GM23338 (cell line): ENCODE data around the gene SLC22A4. TPM values are rescaled to one million over a fixed set of nuclear protein-coding genes. Genes with fewer than 3 reads are reported as not detected.

Source experiments
- ATAC-seq: fragments of 200-7000 bp; cut with Tn5 transposase; 3 replicates; pipeline ENCODE4 v1.9.1; 2020
- DNase-seq: peaks from one replicate; pipeline ENCODE4 v3.0.0-alpha.2; 2015; ENCODE audit warnings: low spot score
- H2AFZ ChIP-seq: fragments of 200-600 bp; sonication (generic); 2 replicates; pipeline ENCODE4 v1.8.0; 2016; ENCODE audit warnings: antibody characterized with exemption, mild to moderate bottlenecking, moderate library complexity
- H3F3A ChIP-seq: fragments of 200-600 bp; sonication (generic); replicated peaks from 2 replicates; pipeline ENCODE4 v1.8.0; 2017; ENCODE audit warnings: antibody characterized with exemption, mixed run types, low read depth
- H3K27ac ChIP-seq: fragments of 200-600 bp; sonication (generic); 2 replicates; pipeline ENCODE4 v1.6.1; 2016; ENCODE audit warnings: low read depth
- H3K27me3 ChIP-seq: fragments of 200-600 bp; sonication (generic); 2 replicates; pipeline ENCODE4 v1.8.0; 2016; ENCODE audit warnings: mild to moderate bottlenecking, mixed run types, moderate library complexity; ENCODE audit not compliant: insufficient read depth
- H3K36me3 ChIP-seq: fragments of 200-600 bp; sonication (generic); 2 replicates; pipeline ENCODE4 v1.8.0; 2016; ENCODE audit warnings: mild to moderate bottlenecking; ENCODE audit not compliant: insufficient read depth
- H3K4me1 ChIP-seq: fragments of 200-600 bp; sonication (generic); 2 replicates; pipeline ENCODE4 v1.8.0; 2016; ENCODE audit warnings: mild to moderate bottlenecking, moderate library complexity; ENCODE audit not compliant: insufficient read depth
- H3K4me2 ChIP-seq: fragments of 200-600 bp; sonication (generic); 2 replicates; pipeline ENCODE4 v1.7.1; 2017; ENCODE audit warnings: mixed run types
- H3K4me3 ChIP-seq: fragments of 200-600 bp; sonication (generic); 2 replicates; pipeline ENCODE4 v1.6.1; 2016; ENCODE audit warnings: mixed run types
- H3K79me2 ChIP-seq: fragments of 200-600 bp; sonication (generic); replicated peaks from 2 replicates; pipeline ENCODE4 v1.8.0; 2017; ENCODE audit warnings: mild to moderate bottlenecking; ENCODE audit not compliant: insufficient read depth
- H3K9me2 ChIP-seq: fragments of 200-600 bp; sonication (generic); 2 replicates; pipeline ENCODE4 v1.8.0; 2017; ENCODE audit not compliant: insufficient read depth
- H4K20me1 ChIP-seq: fragments of 200-600 bp; sonication (generic); replicated peaks from 2 replicates; pipeline ENCODE4 v1.8.0; 2017; ENCODE audit warnings: mild to moderate bottlenecking; ENCODE audit not compliant: insufficient read depth
- H3K27ac Mint-ChIP-seq: 2 replicates; pipeline ENCODE4 v1.8.0; 2020; ENCODE audit warnings: inconsistent platforms, mild to moderate bottlenecking, moderate library complexity, mixed read lengths
- H3K27me3 Mint-ChIP-seq: 3 replicates; pipeline ENCODE4 v1.8.0; 2022; ENCODE audit warnings: low read depth, mild to moderate bottlenecking, moderate library complexity, mixed read lengths, inconsistent platforms; ENCODE audit not compliant: insufficient read depth, poor library complexity
- H3K36me3 Mint-ChIP-seq: 3 replicates; pipeline ENCODE4 v1.8.0; 2021; ENCODE audit warnings: low read depth, mild to moderate bottlenecking, inconsistent platforms, moderate library complexity, mixed read lengths
- H3K4me1 Mint-ChIP-seq: 3 replicates; pipeline ENCODE4 v1.8.0; 2020; ENCODE audit warnings: mild to moderate bottlenecking, inconsistent platforms, mixed read lengths
- H3K4me3 Mint-ChIP-seq: 3 replicates; pipeline ENCODE4 v1.8.0; 2021; ENCODE audit warnings: moderate library complexity, mild to moderate bottlenecking, inconsistent platforms, mixed read lengths
- H3K9me3 Mint-ChIP-seq: 3 replicates; pipeline ENCODE4 v1.8.0; 2020; ENCODE audit warnings: moderate library complexity, mild to moderate bottlenecking, inconsistent platforms, mixed read lengths
- CREB1 ChIP-seq: fragments of 250-450 bp; sonication (Bioruptor Pico); IDR thresholded peaks from 2 replicates; pipeline ENCODE4 v1.5.0; 2020; ENCODE audit warnings: low read depth, mild to moderate bottlenecking, moderate library complexity
- CTCF ChIP-seq, 2 experiments: fragments of 200-600 bp in 1 of 2; sonication (generic) in 1 of 2; conservative IDR thresholded peaks; 2 replicates each; pipeline versions ENCODE4 v1.5.1 to v1.6.1; 2016 to 2017; ENCODE audit warnings: antibody characterized with exemption in 2 of 2, low read depth in 2 of 2, mild to moderate bottlenecking in 2 of 2, moderate library complexity in 1 of 2
- EZH2 ChIP-seq: fragments of 200-600 bp; sonication (generic); IDR thresholded peaks from one replicate; pipeline ENCODE4 v1.8.0; 2017; ENCODE audit warnings: antibody characterized with exemption, mild to moderate bottlenecking, low read depth; ENCODE audit not compliant: unreplicated experiment
- EZH2phosphoT487 ChIP-seq: fragments of 200-600 bp; sonication (generic); IDR thresholded peaks from one replicate; pipeline ENCODE4 v1.8.1; 2018; ENCODE audit warnings: antibody characterized with exemption; ENCODE audit not compliant: unreplicated experiment
- JUNB ChIP-seq: IDR thresholded peaks from one replicate; pipeline ENCODE4 v1.6.1; 2016; ENCODE audit warnings: antibody characterized with exemption; ENCODE audit not compliant: unreplicated experiment
- NANOG ChIP-seq: IDR thresholded peaks from 2 replicates; pipeline ENCODE4 v1.6.1; 2016; ENCODE audit warnings: antibody characterized with exemption, borderline replicate concordance
- POLR2AphosphoS5 ChIP-seq: IDR thresholded peaks from 2 replicates; pipeline ENCODE4 v1.6.1; 2016; ENCODE audit warnings: antibody characterized with exemption, low read depth
- REST ChIP-seq: IDR thresholded peaks from one replicate; pipeline ENCODE4 v1.6.1; 2018; ENCODE audit warnings: antibody characterized with exemption; ENCODE audit not compliant: unreplicated experiment
- STAT1 ChIP-seq: IDR thresholded peaks from one replicate; pipeline ENCODE4 v1.6.1; 2016; ENCODE audit warnings: antibody characterized with exemption; ENCODE audit not compliant: unreplicated experiment
- ZNF114 ChIP-seq: fragments of 250-450 bp; sonication (Bioruptor Pico); IDR thresholded peaks from 2 replicates; pipeline ENCODE4 v1.5.0; 2020; ENCODE audit warnings: mild to moderate bottlenecking, moderate library complexity
- ZNF331 ChIP-seq: fragments of 250-450 bp; sonication (Bioruptor Pico); IDR thresholded peaks from 2 replicates; pipeline ENCODE4 v1.5.0; 2020; ENCODE audit warnings: low read depth, mild to moderate bottlenecking, moderate library complexity
- polyA plus RNA-seq: library from polyadenylated mRNA; unstranded; fragments of >200 nt; fragmentation: Nextera tagmentation; extraction: Ambion mirVana; gene quantifications from 2 replicates; pipeline ENCODE4 v1.2.1, GENCODE V29; 2016
- total RNA-seq: library from RNA; depleted of rRNA; stranded (reverse); fragments of >200 nt; shearing (Covaris generic); gene quantifications from 2 replicates; pipeline ENCODE4 v1.2.3, GENCODE V29; 2014
- TF ChIP-seq, protein P1 (sequence below): fragments of 250-450 bp; sonication (Bioruptor Pico); IDR thresholded peaks from 2 replicates; pipeline ENCODE4 v1.5.0; 2020; ENCODE audit warnings: mild to moderate bottlenecking, moderate library complexity

SLC22A4 gene
- total and polyA plus RNA-seq, 2 experiments from 2014 or later: 0.28 to 0.40 TPM

DNA sequence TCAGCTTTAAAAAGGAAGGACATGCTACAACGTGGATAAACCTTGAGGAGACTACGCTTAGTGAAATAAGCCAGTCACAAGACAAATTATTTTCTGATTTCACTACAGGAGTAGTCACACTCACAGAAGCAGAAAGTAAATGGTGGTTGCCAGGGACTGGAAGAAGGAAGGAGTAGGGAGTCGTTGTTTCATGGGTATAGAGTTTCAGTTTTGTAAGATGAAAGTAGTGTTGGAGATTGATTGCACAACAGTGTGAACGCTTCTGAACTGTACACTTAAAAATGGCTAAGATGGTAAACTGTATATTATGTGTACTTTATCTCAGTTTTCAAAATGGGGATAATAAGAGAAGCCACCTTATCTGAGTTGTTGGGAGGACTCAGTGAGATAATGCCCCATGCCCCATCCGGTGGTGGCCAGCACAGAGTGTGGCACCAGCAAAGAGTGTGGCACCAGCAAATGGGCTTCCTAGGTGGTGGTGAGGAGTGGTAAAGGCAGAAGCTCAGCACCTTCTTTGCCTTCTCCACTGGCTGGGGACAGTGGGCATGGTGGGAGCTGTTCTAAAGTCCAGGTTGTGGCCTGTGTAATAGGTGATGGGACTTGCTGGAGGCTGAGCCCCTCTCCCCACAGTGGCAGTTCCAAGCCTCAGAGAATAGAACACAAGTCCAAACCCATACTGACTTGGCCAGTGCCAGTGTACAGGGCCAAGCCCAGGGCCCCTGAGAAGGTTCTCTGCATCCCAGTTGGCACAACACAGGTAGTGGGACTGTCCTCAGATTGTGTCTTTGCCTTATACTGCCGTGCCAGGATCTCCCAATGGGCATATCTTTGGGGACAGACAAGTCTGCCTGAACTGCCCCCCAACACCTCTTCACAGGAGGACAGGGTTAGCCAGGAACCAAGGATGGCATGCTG, 4.4 kb downstream of the SLC22A4 start (continued):
- TF ChIP-seq, protein P1, sequence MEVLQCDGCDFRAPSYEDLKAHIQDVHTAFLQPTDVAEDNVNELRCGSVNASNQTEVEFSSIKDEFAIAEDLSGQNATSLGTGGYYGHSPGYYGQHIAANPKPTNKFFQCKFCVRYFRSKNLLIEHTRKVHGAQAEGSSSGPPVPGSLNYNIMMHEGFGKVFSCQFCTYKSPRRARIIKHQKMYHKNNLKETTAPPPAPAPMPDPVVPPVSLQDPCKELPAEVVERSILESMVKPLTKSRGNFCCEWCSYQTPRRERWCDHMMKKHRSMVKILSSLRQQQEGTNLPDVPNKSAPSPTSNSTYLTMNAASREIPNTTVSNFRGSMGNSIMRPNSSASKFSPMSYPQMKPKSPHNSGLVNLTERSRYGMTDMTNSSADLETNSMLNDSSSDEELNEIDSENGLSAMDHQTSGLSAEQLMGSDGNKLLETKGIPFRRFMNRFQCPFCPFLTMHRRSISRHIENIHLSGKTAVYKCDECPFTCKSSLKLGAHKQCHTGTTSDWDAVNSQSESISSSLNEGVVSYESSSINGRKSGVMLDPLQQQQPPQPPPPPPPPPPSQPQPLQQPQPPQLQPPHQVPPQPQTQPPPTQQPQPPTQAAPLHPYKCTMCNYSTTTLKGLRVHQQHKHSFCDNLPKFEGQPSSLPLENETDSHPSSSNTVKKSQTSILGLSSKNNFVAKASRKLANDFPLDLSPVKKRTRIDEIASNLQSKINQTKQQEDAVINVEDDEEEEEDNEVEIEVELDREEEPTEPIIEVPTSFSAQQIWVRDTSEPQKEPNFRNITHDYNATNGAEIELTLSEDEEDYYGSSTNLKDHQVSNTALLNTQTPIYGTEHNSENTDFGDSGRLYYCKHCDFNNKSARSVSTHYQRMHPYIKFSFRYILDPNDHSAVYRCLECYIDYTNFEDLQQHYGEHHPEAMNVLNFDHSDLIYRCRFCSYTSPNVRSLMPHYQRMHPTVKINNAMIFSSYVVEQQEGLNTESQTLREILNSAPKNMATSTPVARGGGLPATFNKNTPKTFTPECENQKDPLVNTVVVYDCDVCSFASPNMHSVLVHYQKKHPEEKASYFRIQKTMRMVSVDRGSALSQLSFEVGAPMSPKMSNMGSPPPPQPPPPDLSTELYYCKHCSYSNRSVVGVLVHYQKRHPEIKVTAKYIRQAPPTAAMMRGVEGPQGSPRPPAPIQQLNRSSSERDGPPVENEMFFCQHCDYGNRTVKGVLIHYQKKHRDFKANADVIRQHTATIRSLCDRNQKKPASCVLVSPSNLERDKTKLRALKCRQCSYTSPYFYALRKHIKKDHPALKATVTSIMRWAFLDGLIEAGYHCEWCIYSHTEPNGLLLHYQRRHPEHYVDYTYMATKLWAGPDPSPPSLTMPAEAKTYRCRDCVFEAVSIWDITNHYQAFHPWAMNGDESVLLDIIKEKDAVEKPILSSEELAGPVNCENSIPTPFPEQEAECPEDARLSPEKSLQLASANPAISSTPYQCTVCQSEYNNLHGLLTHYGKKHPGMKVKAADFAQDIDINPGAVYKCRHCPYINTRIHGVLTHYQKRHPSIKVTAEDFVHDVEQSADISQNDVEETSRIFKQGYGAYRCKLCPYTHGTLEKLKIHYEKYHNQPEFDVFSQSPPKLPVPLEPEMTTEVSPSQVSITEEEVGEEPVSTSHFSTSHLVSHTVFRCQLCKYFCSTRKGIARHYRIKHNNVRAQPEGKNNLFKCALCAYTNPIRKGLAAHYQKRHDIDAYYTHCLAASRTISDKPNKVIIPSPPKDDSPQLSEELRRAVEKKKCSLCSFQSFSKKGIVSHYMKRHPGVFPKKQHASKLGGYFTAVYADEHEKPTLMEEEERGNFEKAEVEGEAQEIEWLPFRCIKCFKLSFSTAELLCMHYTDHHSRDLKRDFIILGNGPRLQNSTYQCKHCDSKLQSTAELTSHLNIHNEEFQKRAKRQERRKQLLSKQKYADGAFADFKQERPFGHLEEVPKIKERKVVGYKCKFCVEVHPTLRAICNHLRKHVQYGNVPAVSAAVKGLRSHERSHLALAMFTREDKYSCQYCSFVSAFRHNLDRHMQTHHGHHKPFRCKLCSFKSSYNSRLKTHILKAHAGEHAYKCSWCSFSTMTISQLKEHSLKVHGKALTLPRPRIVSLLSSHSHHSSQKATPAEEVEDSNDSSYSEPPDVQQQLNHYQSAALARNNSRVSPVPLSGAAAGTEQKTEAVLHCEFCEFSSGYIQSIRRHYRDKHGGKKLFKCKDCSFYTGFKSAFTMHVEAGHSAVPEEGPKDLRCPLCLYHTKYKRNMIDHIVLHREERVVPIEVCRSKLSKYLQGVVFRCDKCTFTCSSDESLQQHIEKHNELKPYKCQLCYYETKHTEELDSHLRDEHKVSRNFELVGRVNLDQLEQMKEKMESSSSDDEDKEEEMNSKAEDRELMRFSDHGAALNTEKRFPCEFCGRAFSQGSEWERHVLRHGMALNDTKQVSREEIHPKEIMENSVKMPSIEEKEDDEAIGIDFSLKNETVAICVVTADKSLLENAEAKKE (CRISPR knock-in tag): no peak

GRCh38 chr5:132299917-132300316, 5.7 kb downstream of the SLC22A4 start:
- no peaks in the 10 kb centered on the region for H3K9me2 ChIP-seq
- H3K36me3 ChIP-seq: no peaks in the 10 kb centered on the region
- no peak overlapping the region for H3K4me2 ChIP-seq
- no peak overlapping the region for H3K27ac ChIP-seq
- H2AFZ ChIP-seq: no peak overlapping the region
- peaks cover 9% of the 10 kb centered on the region; the same call in 2 of the 3 replicates for H3K4me1 Mint-ChIP-seq
- H3K4me3 ChIP-seq: no peak overlapping the region
- peaks cover 16% of the 10 kb centered on the region for H3K27me3 ChIP-seq
- H3K4me1 ChIP-seq: peaks cover 3% of the 10 kb centered on the region; the same call in 1 of the 2 replicates
- no peaks in the 10 kb centered on the region for H4K20me1 ChIP-seq
- H3F3A ChIP-seq: no peaks in the 10 kb centered on the region
- no peaks in the 10 kb centered on the region for H3K36me3 Mint-ChIP-seq
- peaks cover 16% of the 10 kb centered on the region for H3K27me3 Mint-ChIP-seq
- no peak overlapping the region for H3K27ac Mint-ChIP-seq
- no peak overlapping the region for H3K4me3 Mint-ChIP-seq
- DNase-seq: no peak
- no peaks in the 10 kb centered on the region for H3K79me2 ChIP-seq
- no peaks in the 10 kb centered on the region for H3K9me3 Mint-ChIP-seq
- ATAC-seq: no peak
- no peak for TF ChIP-seq REST
- no peak for TF ChIP-seq CTCF (conservative IDR thresholded peaks at IDR 0.05; ENCODE audit: low read depth in 2 of 2)
- no peak for TF ChIP-seq JUNB
- TF ChIP-seq ZNF114 (CRISPR knock-in tag): no peak
- TF ChIP-seq NANOG: no peak
- no peak for TF ChIP-seq ZNF331 (CRISPR knock-in tag)
- TF ChIP-seq CREB1 (CRISPR knock-in tag): no peak
- TF ChIP-seq EZH2: no peak
- TF ChIP-seq POLR2AphosphoS5: no peak
- no peak for TF ChIP-seq STAT1
- no peak for TF ChIP-seq EZH2phosphoT487
